Measurements from ENCODE around the gene FNDC3B. TPM values are rescaled to one million over a fixed set of nuclear protein-coding genes. Genes with fewer than 3 reads are reported as not detected.

The FNDC3B gene
- total RNA-seq, 2 donors from 2014 or later, result 80.6 to 107 TPM

DNA sequence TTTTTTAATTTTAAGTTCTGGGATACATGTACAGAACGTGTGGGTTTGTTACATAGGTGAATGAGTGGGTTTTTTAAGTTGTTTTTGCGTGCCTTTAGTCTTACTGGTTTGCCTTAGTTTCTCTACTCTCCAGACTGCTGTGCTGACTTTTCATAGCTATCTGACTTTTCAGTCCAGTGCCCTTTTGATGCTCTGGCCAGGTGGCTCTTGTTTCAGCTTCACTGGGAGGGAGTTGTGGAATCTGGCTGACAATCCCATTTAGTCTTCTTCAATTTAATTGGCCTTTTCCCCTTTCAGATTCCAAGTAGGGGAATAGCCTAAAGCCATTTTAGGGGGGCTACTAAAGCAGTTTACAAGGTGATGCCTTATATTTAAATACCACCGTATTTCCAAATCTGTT is 30.1 kb downstream of the FNDC3B start:
- Mint-ChIP-seq H3K4me1 (peaks cover 66% of the 10 kb centered on the region), H3K27me3 (ENCODE audit: insufficient read depth) (no peaks in the 10 kb centered on the region)

DNA sequence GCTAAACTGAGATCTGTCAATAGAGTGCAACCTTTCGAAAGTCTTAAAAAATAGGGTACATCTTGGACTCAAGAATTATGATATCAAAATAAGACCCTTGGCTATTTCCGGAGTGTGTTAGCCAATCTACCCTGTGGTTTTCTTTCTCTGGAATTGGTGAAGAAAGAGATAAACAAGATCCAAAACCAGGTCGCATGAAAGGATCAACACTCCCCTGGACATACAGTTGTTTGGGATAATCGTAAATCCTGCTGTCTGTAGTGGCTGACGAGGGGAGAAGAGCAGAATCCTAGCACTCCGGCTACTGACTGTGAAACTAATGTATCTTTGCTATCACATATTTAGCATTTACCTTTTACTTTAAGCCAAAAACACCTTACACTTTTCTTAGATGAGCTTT is 30.9 kb downstream of the FNDC3B start:
- H3K9me3 ChIP-seq (ENCODE audit: control insufficient read depth, low read length), result no peaks in the 10 kb centered on the region
- WGBS, 2 experiments (ENCODE audit: insufficient coverage in 1 of 2, insufficient read length in 1 of 2), result 87 to 100% methylated on average over 2 to 6 of the region's 6 CpGs
- no peak overlapping the region for H3K9ac ChIP-seq (ENCODE audit: extremely low read depth, low read length, poor library complexity, severe bottlenecking)
- TF ChIP-seq, protein P1, sequence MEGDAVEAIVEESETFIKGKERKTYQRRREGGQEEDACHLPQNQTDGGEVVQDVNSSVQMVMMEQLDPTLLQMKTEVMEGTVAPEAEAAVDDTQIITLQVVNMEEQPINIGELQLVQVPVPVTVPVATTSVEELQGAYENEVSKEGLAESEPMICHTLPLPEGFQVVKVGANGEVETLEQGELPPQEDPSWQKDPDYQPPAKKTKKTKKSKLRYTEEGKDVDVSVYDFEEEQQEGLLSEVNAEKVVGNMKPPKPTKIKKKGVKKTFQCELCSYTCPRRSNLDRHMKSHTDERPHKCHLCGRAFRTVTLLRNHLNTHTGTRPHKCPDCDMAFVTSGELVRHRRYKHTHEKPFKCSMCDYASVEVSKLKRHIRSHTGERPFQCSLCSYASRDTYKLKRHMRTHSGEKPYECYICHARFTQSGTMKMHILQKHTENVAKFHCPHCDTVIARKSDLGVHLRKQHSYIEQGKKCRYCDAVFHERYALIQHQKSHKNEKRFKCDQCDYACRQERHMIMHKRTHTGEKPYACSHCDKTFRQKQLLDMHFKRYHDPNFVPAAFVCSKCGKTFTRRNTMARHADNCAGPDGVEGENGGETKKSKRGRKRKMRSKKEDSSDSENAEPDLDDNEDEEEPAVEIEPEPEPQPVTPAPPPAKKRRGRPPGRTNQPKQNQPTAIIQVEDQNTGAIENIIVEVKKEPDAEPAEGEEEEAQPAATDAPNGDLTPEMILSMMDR (conservative IDR thresholded peaks at IDR 0.05), result no peak
- no peak overlapping the region for H3K4me3 ChIP-seq (ENCODE audit: low read length)
- no peak overlapping the region for H3K27ac ChIP-seq (ENCODE audit: low read depth, low read length)
- no peak overlapping the region for H3K4me3 Mint-ChIP-seq
- H3K36me3 ChIP-seq (ENCODE audit: control insufficient read depth, insufficient read depth, low read length), result peaks cover 46% of the 10 kb centered on the region
- DNase-seq, result no peak
- peaks cover 30% of the 10 kb centered on the region for H3K4me1 ChIP-seq (ENCODE audit: control insufficient read depth, insufficient read depth, low read length)
- H3K36me3 Mint-ChIP-seq (ENCODE audit: low read depth), result peaks cover 10% of the 10 kb centered on the region
- H3K9me3 Mint-ChIP-seq, result no peaks in the 10 kb centered on the region
- no peaks in the 10 kb centered on the region for H3K27me3 Mint-ChIP-seq (ENCODE audit: insufficient read depth)
- H3K27ac Mint-ChIP-seq, result no peak overlapping the region
- peaks cover 66% of the 10 kb centered on the region for H3K4me1 Mint-ChIP-seq
- no peaks in the 10 kb centered on the region for H3K27me3 ChIP-seq (ENCODE audit: control insufficient read depth, insufficient read depth, low read length, poor library complexity, severe bottlenecking)

More for the DNA sequence above, 30.1 kb downstream of the FNDC3B start:
- H3K9me3 ChIP-seq (ENCODE audit: control insufficient read depth, low read length), result peaks cover under 1% of the 10 kb centered on the region
- H3K4me3 Mint-ChIP-seq, result no peak overlapping the region
- H3K4me3 ChIP-seq (ENCODE audit: low read length), result no peak overlapping the region
- DNase-seq, result no peak
- no peaks in the 10 kb centered on the region for H3K9me3 Mint-ChIP-seq
- no peak overlapping the region for H3K27ac ChIP-seq (ENCODE audit: low read depth, low read length)
- H3K27me3 ChIP-seq (ENCODE audit: control insufficient read depth, insufficient read depth, low read length, poor library complexity, severe bottlenecking), result no peaks in the 10 kb centered on the region
- 80% methylated on average over 3 of the region's 3 CpGs; no CpG with 5 or more reads in 1 of the 2 experiments for WGBS, 2 experiments (ENCODE audit: insufficient coverage in 1 of 2, insufficient read length in 1 of 2)
- peaks cover 30% of the 10 kb centered on the region for H3K4me1 ChIP-seq (ENCODE audit: control insufficient read depth, insufficient read depth, low read length)
- H3K9ac ChIP-seq (ENCODE audit: extremely low read depth, low read length, poor library complexity, severe bottlenecking), result no peak overlapping the region
- peaks cover 14% of the 10 kb centered on the region for H3K36me3 Mint-ChIP-seq (ENCODE audit: low read depth)
- peaks cover 42% of the 10 kb centered on the region for H3K36me3 ChIP-seq (ENCODE audit: control insufficient read depth, insufficient read depth, low read length)
- no peak overlapping the region for H3K27ac Mint-ChIP-seq
- TF ChIP-seq, protein P1 (conservative IDR thresholded peaks at IDR 0.05), result no peak

DNA sequence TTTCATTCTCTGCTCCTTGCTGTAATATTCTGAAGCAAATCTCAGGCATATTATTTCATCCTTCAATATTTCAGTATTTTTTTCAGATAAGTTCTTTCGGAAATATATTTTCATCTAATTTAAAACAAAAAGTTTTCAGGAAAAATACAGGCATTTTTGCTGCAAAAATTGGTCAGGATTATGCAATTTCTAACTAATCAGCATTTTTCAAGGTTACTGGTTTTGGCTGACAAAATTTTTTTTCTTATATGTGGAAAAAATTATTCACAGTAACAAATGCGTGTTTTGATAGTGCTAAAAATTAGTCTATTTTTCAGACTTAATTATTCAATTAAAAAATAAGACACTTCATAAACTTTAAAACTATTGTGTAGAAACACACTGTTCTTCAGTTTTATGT is 31.4 kb downstream of the FNDC3B start:
- 86 to 100% methylated on average over 1 of the region's 2 CpGs for WGBS, 2 experiments (ENCODE audit: insufficient coverage in 1 of 2, insufficient read length in 1 of 2)

More for the DNA sequence above, 31.4 kb downstream of the FNDC3B start:
- Mint-ChIP-seq H3K27me3 (ENCODE audit: insufficient read depth) (no peaks in the 10 kb centered on the region), H3K9me3 (no peaks in the 10 kb centered on the region), H3K36me3 (ENCODE audit: low read depth) (peaks cover 11% of the 10 kb centered on the region), H3K27ac (no peak overlapping the region), H3K4me1 (peaks cover 62% of the 10 kb centered on the region), H3K4me3 (no peak overlapping the region)
- TF ChIP-seq, protein P1 (conservative IDR thresholded peaks at IDR 0.05), result no peak
- Histone ChIP-seq H3K36me3 (ENCODE audit: control insufficient read depth, insufficient read depth, low read length) (peaks cover 50% of the 10 kb centered on the region), H3K9me3 (ENCODE audit: control insufficient read depth, low read length) (no peaks in the 10 kb centered on the region), H3K4me1 (ENCODE audit: control insufficient read depth, insufficient read depth, low read length) (peaks cover 26% of the 10 kb centered on the region), H3K4me3 (ENCODE audit: low read length) (no peak overlapping the region), H3K27ac (ENCODE audit: low read depth, low read length) (no peak overlapping the region), H3K27me3 (ENCODE audit: control insufficient read depth, insufficient read depth, low read length, poor library complexity, severe bottlenecking) (no peaks in the 10 kb centered on the region), H3K9ac (ENCODE audit: extremely low read depth, low read length, poor library complexity, severe bottlenecking) (no peak overlapping the region)
- DNase-seq, result no peak

All from endodermal cell (in vitro differentiated cells).